Endothelial cell of umbilical vein (primary cell): ENCODE results near the gene CASP12. TPM values are rescaled to one million over a fixed set of nuclear protein-coding genes. Genes with fewer than 3 reads are reported as not detected.

Experiments used
- BruUV-seq: library from RNA; stranded (reverse); fragments of 400-500 nt; replicated peaks from 2 replicates; lab custom pipeline; 2021; lab: Mats Ljungman, UMichigan
- CTCF ChIA-PET: fragments of 300-600, 350-600 bp; sonication (Branson Sonifier 250); formaldehyde crosslinking; loops from one replicate; lab custom pipeline; 2021; ENCODE audit warnings: antibody characterized with exemption, inconsistent platforms; lab: Charles Lee
- POLR2A ChIA-PET: fragments of 300-600, 350-600 bp; sonication (Branson Sonifier 250); formaldehyde crosslinking; loops from one replicate; lab custom pipeline; 2021; ENCODE audit warnings: antibody characterized with exemption, inconsistent platforms; lab: Charles Lee
- DNase-seq: peaks from one replicate; pipeline ENCODE4 v3.0.0-alpha.2; 2011; ENCODE audit warnings: low read depth, low spot score
- FAIRE-seq: peaks from 2 replicates; lab custom pipeline; 2011; peaks lifted over from hg19 to GRCh38; lab: Jason Lieb, UNC
- H2AFZ ChIP-seq: 2 replicates; pipeline ENCODE4 v1.6.0; 2012; ENCODE audit warnings: low read depth, low read length, control low read depth, inconsistent platforms
- H3K27ac ChIP-seq: 2 replicates; pipeline ENCODE4 v1.5.1; 2011; ENCODE audit warnings: low read depth, mild to moderate bottlenecking, control low read depth, low read length, moderate library complexity; ENCODE audit not compliant: insufficient read depth
- H3K27me3 ChIP-seq, 2 experiments: 2 replicates each; pipeline versions ENCODE4 v1.6.0 to v1.6.1; 2011; ENCODE audit warnings: low read length in 2 of 2, mixed read lengths in 1 of 2; ENCODE audit not compliant: control insufficient read depth in 2 of 2, insufficient read depth in 2 of 2
- H3K36me3 ChIP-seq, 2 experiments: 2 replicates in 1 of 2; 3 replicates in 1 of 2; pipeline ENCODE4 v1.5.1; 2011; ENCODE audit warnings: low read length in 2 of 2, mild to moderate bottlenecking in 1 of 2, moderate library complexity in 1 of 2; ENCODE audit not compliant: control insufficient read depth in 2 of 2, insufficient read depth in 2 of 2; ENCODE audit errors: extremely low read depth in 1 of 2
- H3K4me1 ChIP-seq: 3 replicates; pipeline ENCODE4 v1.5.1; 2011; ENCODE audit warnings: mild to moderate bottlenecking, low read length; ENCODE audit not compliant: control insufficient read depth, insufficient read depth; ENCODE audit errors: extremely low read depth
- H3K4me2 ChIP-seq: 2 replicates; pipeline ENCODE4 v1.6.1; 2011; ENCODE audit warnings: low read length, control low read depth, mixed read lengths; ENCODE audit not compliant: insufficient read depth
- H3K4me3 ChIP-seq, 3 experiments: fragments of 200-600 bp in 1 of 3; sonication (generic), shearing (Covaris generic) in 1 of 3; replicated peaks in 1 of 3; 2 replicates each; pipeline ENCODE4 v1.5.1; 2011 to 2016; ENCODE audit warnings: control low read depth in 3 of 3, low read length in 3 of 3, mild to moderate bottlenecking in 2 of 3, inconsistent platforms in 1 of 3, low read depth in 1 of 3, moderate library complexity in 1 of 3; ENCODE audit not compliant: insufficient read depth in 1 of 3
- H3K79me2 ChIP-seq: 2 replicates; pipeline ENCODE4 v1.6.0; 2012; ENCODE audit warnings: low read length, inconsistent platforms; ENCODE audit not compliant: control insufficient read depth, insufficient read depth
- H3K9ac ChIP-seq: replicated peaks from 2 replicates; pipeline ENCODE3; 2011; ENCODE audit warnings: low read length, control low read depth; ENCODE audit not compliant: insufficient read depth; ENCODE audit errors: extremely low read depth
- H3K9me1 ChIP-seq: replicated peaks from 3 replicates; pipeline ENCODE4 v1.6.0; 2011; ENCODE audit warnings: mild to moderate bottlenecking, low read length; ENCODE audit not compliant: control insufficient read depth, insufficient read depth; ENCODE audit errors: extremely low read depth
- H3K9me3 ChIP-seq: replicated peaks from 2 replicates; pipeline ENCODE4 v1.5.1; 2012; ENCODE audit warnings: low read length, inconsistent platforms; ENCODE audit not compliant: control insufficient read depth, insufficient read depth
- H4K20me1 ChIP-seq: replicated peaks from 2 replicates; pipeline ENCODE3; 2011; ENCODE audit warnings: mild to moderate bottlenecking, low read length; ENCODE audit not compliant: control insufficient read depth, insufficient read depth; ENCODE audit errors: extremely low read depth
- FOS ChIP-seq: IDR thresholded peaks from 2 replicates; pipeline ENCODE4 v1.6.1; 2011; ENCODE audit warnings: mild to moderate bottlenecking, low read length, moderate library complexity, borderline replicate concordance; ENCODE audit not compliant: insufficient read depth
- GATA2 ChIP-seq: IDR thresholded peaks from 2 replicates; pipeline ENCODE4 v1.7.0; 2011; ENCODE audit warnings: low read depth, mild to moderate bottlenecking, moderate library complexity, mixed read lengths, low read length; ENCODE audit not compliant: insufficient read length, insufficient read depth
- JUN ChIP-seq: IDR thresholded peaks from 2 replicates; pipeline ENCODE4 v1.6.1; 2011; ENCODE audit warnings: borderline replicate concordance, low read depth; ENCODE audit not compliant: insufficient read length, insufficient read depth
- MYC ChIP-seq: IDR thresholded peaks from one replicate; pipeline ENCODE4 v1.6.1; 2011; ENCODE audit warnings: mild to moderate bottlenecking, low read depth, low read length
- POLR2A ChIP-seq: IDR thresholded peaks from 2 replicates; pipeline ENCODE4 v1.6.1; 2012; ENCODE audit warnings: low read depth, mild to moderate bottlenecking, control low read depth, low read length
- dilution Hi-C: fragments of 300-500 bp; cut with MboI; formaldehyde crosslinking; loops from one replicate; pipeline ENCODE4 v1.15.0; 2019; ENCODE audit warnings: low sequenced_read_pairs; ENCODE audit not compliant: extremely low pct_ligation_motif_present
- intact Hi-C: fragments of 100-400 bp; cut with micrococcal nuclease; formaldehyde crosslinking; loops from one replicate; pipeline ENCODE4 v1.10.0; 2022
- polyA plus RNA-seq, 4 experiments: library from polyadenylated mRNA; depleted of rRNA in 3 of 4; stranded (reverse) in 3 of 4; unstranded in 1 of 4; fragments of >200 nt; gene quantifications; 2 replicates each; pipeline versions ENCODE4 v1.2.1 to v1.2.3, GENCODE V29; 2011 to 2012; ENCODE audit warnings: missing spikeins in 1 of 4
- total RNA-seq: library from RNA; stranded (reverse); gene quantifications from 2 replicates; pipeline ENCODE4 v1.2.3, GENCODE V29; 2021
- TF ChIP-seq, protein P1 (sequence below): IDR thresholded peaks from 2 replicates; pipeline ENCODE4 v1.6.1; 2011; ENCODE audit not compliant: insufficient read depth, insufficient read length
- TF ChIP-seq, protein P2 (sequence below), 2 donors: IDR thresholded peaks; 1 replicate in 1 of 2; 2 replicates in 1 of 2; pipeline ENCODE4 v1.5.1; 2011; ENCODE audit warnings: low read length in 2 of 2, mild to moderate bottlenecking in 2 of 2, moderate library complexity in 2 of 2, control low read depth in 1 of 2, inconsistent platforms in 1 of 2, low read depth in 1 of 2; ENCODE audit not compliant: insufficient read depth in 1 of 2; ENCODE audit errors: extremely low read depth in 1 of 2

Gene CASP12
- total and polyA plus RNA-seq, 2 donors (not counting 3 experiments of a cell fraction or from before 2014, with no cell fraction given) = 1.4 to 3.9 TPM

DNA sequence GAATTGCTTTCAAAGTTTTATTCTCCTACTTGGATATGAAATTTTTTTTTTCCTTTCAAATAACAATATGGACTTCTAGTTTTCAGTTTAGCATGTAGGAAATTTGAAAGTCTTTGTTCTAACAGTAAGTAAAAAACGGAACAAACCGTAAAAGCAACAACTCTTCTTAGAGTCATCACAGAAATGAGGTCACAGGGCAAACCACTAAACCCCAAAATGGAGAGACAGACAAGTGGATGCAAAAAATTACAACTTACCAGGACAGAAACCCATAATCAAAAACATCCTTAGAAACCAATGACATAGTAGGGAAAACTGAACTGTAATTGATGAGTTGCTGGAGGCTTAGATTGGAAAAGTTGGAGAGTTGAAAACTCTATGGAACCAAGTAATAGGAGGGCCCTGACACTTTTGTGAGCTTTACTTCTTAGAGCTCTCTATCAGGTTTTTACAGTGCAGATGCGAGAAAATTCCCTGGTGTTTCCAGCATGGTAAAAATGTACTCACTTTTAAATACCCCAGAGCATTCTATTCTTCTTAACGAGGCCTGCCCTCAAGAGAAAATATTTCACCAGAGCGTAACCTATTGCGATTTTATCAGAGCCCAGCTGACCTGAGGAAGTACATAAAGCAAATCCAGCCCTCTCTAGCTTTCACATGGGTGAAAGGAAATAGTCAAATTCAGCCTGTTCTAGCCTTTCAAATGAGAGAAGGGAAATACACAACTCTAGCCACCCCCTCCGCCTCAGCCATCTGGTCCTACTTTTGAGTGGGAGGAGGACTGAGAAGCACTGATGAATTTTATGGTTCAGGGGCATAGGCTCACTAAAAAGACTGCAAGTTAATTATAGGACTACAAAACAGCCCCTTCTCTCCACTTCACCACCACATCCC lies 39.1 kb downstream of the CASP12 start:
- intact Hi-C loops (no loop called here), dilution Hi-C loops (no loop called here)
- Histone ChIP-seq H3K9me1 (no peaks in the 10 kb centered on the region), H3K4me1 (no peaks in the 10 kb centered on the region), H3K27me3 (no peaks in the 10 kb centered on the region), H3K4me2 (no peak overlapping the region), H2AFZ (no peak overlapping the region), H3K79me2 (no peaks in the 10 kb centered on the region), H3K9me3 (no peaks in the 10 kb centered on the region), H3K9ac (no peak overlapping the region), H3K4me3 (no peak overlapping the region), H3K27ac (no peak overlapping the region), H3K36me3 (no peaks in the 10 kb centered on the region), H4K20me1 (no peaks in the 10 kb centered on the region)
- CTCF ChIA-PET = no interaction called here
- TF ChIP-seq JUN (no peak), POLR2A (no peak), FOS (no peak), GATA2 (no peak), MYC (no peak)
- TF ChIP-seq, protein P1, sequence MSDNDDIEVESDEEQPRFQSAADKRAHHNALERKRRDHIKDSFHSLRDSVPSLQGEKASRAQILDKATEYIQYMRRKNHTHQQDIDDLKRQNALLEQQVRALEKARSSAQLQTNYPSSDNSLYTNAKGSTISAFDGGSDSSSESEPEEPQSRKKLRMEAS = no peak
- TF ChIP-seq, protein P2, sequence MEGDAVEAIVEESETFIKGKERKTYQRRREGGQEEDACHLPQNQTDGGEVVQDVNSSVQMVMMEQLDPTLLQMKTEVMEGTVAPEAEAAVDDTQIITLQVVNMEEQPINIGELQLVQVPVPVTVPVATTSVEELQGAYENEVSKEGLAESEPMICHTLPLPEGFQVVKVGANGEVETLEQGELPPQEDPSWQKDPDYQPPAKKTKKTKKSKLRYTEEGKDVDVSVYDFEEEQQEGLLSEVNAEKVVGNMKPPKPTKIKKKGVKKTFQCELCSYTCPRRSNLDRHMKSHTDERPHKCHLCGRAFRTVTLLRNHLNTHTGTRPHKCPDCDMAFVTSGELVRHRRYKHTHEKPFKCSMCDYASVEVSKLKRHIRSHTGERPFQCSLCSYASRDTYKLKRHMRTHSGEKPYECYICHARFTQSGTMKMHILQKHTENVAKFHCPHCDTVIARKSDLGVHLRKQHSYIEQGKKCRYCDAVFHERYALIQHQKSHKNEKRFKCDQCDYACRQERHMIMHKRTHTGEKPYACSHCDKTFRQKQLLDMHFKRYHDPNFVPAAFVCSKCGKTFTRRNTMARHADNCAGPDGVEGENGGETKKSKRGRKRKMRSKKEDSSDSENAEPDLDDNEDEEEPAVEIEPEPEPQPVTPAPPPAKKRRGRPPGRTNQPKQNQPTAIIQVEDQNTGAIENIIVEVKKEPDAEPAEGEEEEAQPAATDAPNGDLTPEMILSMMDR (IDR thresholded peaks at IDR 0.05; ENCODE audit: extremely low read depth in 1 of 2, insufficient read depth in 1 of 2, low read depth in 1 of 2, low read length in 2 of 2) = no peak
- POLR2A ChIA-PET = no interaction called here
- FAIRE-seq (no peak), DNase-seq (no peak)
- BruUV-seq = no TSS peak
